GM19324 (cell line): ENCODE data around the gene HSFY1.
"Not testable (repeated sequence)": the region's sequence is repeated elsewhere in the genome, so short reads cannot be mapped to it uniquely, and the experiment has no call there.

Experiments used
- ATAC-seq: cut with Tn5 transposase; IDR thresholded peaks from one replicate; pipeline ENCODE4 v1.9.1; 2021; ENCODE audit warnings: mild to moderate bottlenecking, moderate library complexity; ENCODE audit not compliant: unreplicated experiment, low FRiP score

Gene HSFY1

DNA sequence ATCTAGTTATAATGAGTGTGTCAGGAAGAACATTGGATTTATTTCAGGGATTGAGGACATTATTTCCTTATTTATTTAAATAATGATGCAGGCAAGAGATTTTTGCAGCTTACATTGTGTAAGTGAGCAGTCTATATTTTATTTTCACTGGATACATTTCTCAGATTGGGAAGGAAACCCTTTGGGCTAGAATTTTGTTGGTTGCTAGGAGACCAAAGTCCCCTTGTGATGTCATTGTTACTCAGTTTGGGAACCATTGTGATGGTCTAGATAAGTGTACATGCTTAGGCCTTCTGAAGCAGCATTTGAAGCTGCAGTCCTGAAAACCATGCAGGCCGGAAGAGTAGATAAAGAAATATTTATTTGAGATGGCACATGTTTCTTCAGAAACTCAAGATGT is at the start of gene HSFY1:
Gene HSFY1 (plus strand): TSS at position 301 of the 400 bp plus-strand sequence. CDS start 68 bp downstream, at position 369.
- not testable (repeated sequence) for ATAC-seq

- ATAC-seq, result not testable (repeated sequence)
These were observed 42.3 kb upstream of the HSFY1 start for GRCh38 chrY:18504266-18504665.

GRCh38 chrY:18530995-18531655 is 15.4 kb upstream of the HSFY1 start:
- ATAC-seq, result not testable (repeated sequence)

DNA sequence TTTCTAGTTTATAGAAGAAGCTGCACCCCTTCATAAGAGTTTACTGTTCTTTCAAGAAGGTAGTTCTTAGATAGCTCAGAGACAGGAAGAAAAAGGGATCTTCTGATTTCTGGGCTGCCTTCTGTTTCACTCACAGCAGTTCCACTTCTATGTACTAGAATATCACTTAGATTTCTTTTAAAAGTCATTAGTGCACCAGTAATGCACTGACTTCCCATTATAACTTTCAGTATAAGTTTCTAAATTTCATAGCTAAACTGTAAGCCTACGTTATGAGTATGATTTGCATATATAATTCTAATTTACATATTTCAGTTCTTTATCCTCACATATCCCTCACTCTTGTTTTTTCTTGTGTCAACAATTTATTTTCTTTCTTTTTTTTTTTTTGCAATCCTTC is 7.6 kb upstream of the HSFY1 start:
- ATAC-seq, result not testable (repeated sequence)

DNA sequence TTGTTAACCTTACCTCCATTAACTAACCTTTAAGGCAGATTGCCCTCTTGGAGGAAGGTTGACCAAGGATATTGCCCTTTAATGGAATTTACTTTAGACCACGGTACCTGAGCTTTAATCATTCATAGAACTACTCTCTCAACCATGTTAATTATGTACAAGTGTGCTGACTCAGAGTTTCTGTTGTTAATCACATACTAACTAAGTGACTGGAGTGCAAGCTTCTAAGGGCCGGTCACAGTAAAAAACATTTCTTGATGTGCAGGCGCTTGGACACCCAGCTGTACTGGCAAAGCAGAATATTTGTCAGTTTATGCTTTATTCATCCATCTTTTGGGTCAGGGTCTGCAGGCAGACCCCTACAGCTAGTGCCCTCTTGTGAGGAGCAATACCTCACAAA is 6.6 kb downstream of the HSFY1 start:
- not testable (repeated sequence) for ATAC-seq

GRCh38 chrY:18565915-18566314 is 19.4 kb downstream of the HSFY1 start:
- not testable (repeated sequence) for ATAC-seq
